CD4-positive, CD25-positive, alpha-beta regulatory T cell (primary cell): ENCODE data around the gene MAP4K1. TPM values are rescaled to one million over a fixed set of nuclear protein-coding genes. Genes with fewer than 3 reads are reported as not detected.

Experiments used
- ATAC-seq, 2 donors: fragments of 150-1000 bp; cut with Tn5 transposase; one replicate each; pipeline ENCODE4 v1.10.0; 2021; ENCODE audit warnings: low read depth in 2 of 2, moderate number of reproducible peaks in 2 of 2, moderate library complexity in 1 of 2
- DNase-seq, 3 donors: peaks; one replicate each; pipeline versions ENCODE4 v3.0.0 to v3.0.0-alpha.2; 2012 to 2022; ENCODE audit warnings: mixed read lengths in 1 of 3
- H3K27ac ChIP-seq: one replicate; pipeline ENCODE4 v1.7.0; 2013; ENCODE audit warnings: mild to moderate bottlenecking, low read length; ENCODE audit not compliant: insufficient read depth, poor library complexity, severe bottlenecking
- H3K27me3 ChIP-seq: one replicate; pipeline ENCODE4 v1.7.0; 2013; ENCODE audit warnings: low read length; ENCODE audit not compliant: control insufficient read depth, insufficient read depth
- H3K36me3 ChIP-seq: one replicate; pipeline ENCODE4 v1.7.0; 2013; ENCODE audit warnings: mild to moderate bottlenecking, low read length, moderate library complexity; ENCODE audit not compliant: control insufficient read depth, insufficient read depth
- H3K4me1 ChIP-seq: 2 replicates; pipeline ENCODE4 v1.7.0; 2013; ENCODE audit warnings: mild to moderate bottlenecking, low read length; ENCODE audit not compliant: insufficient read depth, control insufficient read depth, poor library complexity, severe bottlenecking
- H3K4me3 ChIP-seq: one replicate; pipeline ENCODE4 v1.7.0; 2013; ENCODE audit warnings: low read depth, mild to moderate bottlenecking, low read length, moderate library complexity
- H3K9me3 ChIP-seq, 2 experiments: 1 replicate in 1 of 2; 2 replicates in 1 of 2; pipeline ENCODE4 v1.7.0; 2013; ENCODE audit warnings: low read length in 2 of 2, mild to moderate bottlenecking in 1 of 2, moderate library complexity in 1 of 2; ENCODE audit not compliant: control insufficient read depth in 2 of 2
- H3K27ac Mint-ChIP-seq, 3 donors: one replicate each; pipeline ENCODE4 v1.8.0; 2020 to 2022; ENCODE audit warnings: mild to moderate bottlenecking in 3 of 3, mixed read lengths in 3 of 3, moderate library complexity in 2 of 3
- H3K27me3 Mint-ChIP-seq: one replicate; pipeline ENCODE4 v1.8.0; 2022; ENCODE audit warnings: mild to moderate bottlenecking, mixed read lengths
- H3K36me3 Mint-ChIP-seq: one replicate; pipeline ENCODE4 v1.8.0; 2020; ENCODE audit warnings: mixed read lengths
- H3K4me1 Mint-ChIP-seq, 4 donors: one replicate each; pipeline ENCODE4 v1.8.0; 2020 to 2022; ENCODE audit warnings: mixed read lengths in 4 of 4, mild to moderate bottlenecking in 1 of 4
- H3K4me3 Mint-ChIP-seq, 4 donors: one replicate each; pipeline ENCODE4 v1.8.0; 2020 to 2022; ENCODE audit warnings: mild to moderate bottlenecking in 4 of 4, mixed read lengths in 4 of 4, moderate library complexity in 3 of 4
- H3K9me3 Mint-ChIP-seq, 7 donors: one replicate each; pipeline ENCODE4 v1.8.0; 2020 to 2022; ENCODE audit warnings: mixed read lengths in 7 of 7, mild to moderate bottlenecking in 3 of 7, moderate library complexity in 2 of 7
- polyA plus RNA-seq, 4 donors: library from polyadenylated mRNA; unstranded; fragments of 300-500 nt; fragmentation: Illumina TruSeq; gene quantifications; one replicate each; pipeline ENCODE4 v1.2.3, GENCODE V29; 2021
- total RNA-seq: library from RNA; stranded (reverse); gene quantifications from one replicate; pipeline ENCODE4 v1.2.3, GENCODE V29; 2022

MAP4K1 gene
- total and polyA plus RNA-seq, 5 donors from 2014 or later: 117 to 310 (median 157) TPM

- Mint-ChIP-seq H3K9me3 (no peaks in the 10 kb centered on the region), H3K27ac (peak overlapping the region in 1 of 3 donors; percentile 31), H3K36me3 (no peaks in the 10 kb centered on the region), H3K4me1 (peaks cover 0 to under 1% (median 0%) of the 10 kb centered on the region in 4 donors), H3K27me3 (no peaks in the 10 kb centered on the region), H3K4me3 (no peak overlapping the region)
- DNase-seq (no peak), ATAC-seq (no peak)
- H3K36me3 ChIP-seq: no peaks in the 10 kb centered on the region
- no peaks in the 10 kb centered on the region for H3K9me3 ChIP-seq
- H3K27ac ChIP-seq: no peak overlapping the region
- no peak overlapping the region for H3K4me3 ChIP-seq
- H3K4me1 ChIP-seq: no peaks in the 10 kb centered on the region
- no peaks in the 10 kb centered on the region for H3K27me3 ChIP-seq
Observed at GRCh38 chr19:38571682-38572081, 46.1 kb downstream of the MAP4K1 start.

- Histone ChIP-seq H3K4me3 (no peak overlapping the region), H3K36me3 (no peaks in the 10 kb centered on the region), H3K4me1 (peaks cover 9% of the 10 kb centered on the region), H3K9me3 (no peaks in the 10 kb centered on the region), H3K27ac (no peak overlapping the region), H3K27me3 (no peaks in the 10 kb centered on the region)
- Mint-ChIP-seq H3K9me3 (no peaks in the 10 kb centered on the region), H3K36me3 (no peaks in the 10 kb centered on the region), H3K27me3 (peaks cover 5% of the 10 kb centered on the region), H3K27ac (no peak overlapping the region), H3K4me1 (peaks cover 0 to 12% (median 3%) of the 10 kb centered on the region in 4 donors), H3K4me3 (no peak overlapping the region)
- no peak for DNase-seq
- no peak for ATAC-seq
Observed at GRCh38 chr19:38569368-38569983, 48.3 kb downstream of the MAP4K1 start.

- Mint-ChIP-seq H3K36me3 (no peaks in the 10 kb centered on the region), H3K4me1 (peaks cover 0 to 29% (median 13%) of the 10 kb centered on the region in 4 donors), H3K27me3 (peaks cover 9% of the 10 kb centered on the region), H3K4me3 (peak overlapping the region; percentile 70 to 88 (median 82)), H3K9me3 (peaks cover 0 to 2% (median 0%) of the 10 kb centered on the region in 7 donors), H3K27ac (peak overlapping the region in 1 of 3 donors; percentile 71)
- Histone ChIP-seq H3K4me3 (no peak overlapping the region), H3K27ac (no peak overlapping the region), H3K36me3 (no peaks in the 10 kb centered on the region), H3K9me3 (no peaks in the 10 kb centered on the region), H3K4me1 (peaks cover 14% of the 10 kb centered on the region), H3K27me3 (no peaks in the 10 kb centered on the region)
- ATAC-seq: no peak
- DNase-seq: no peak
Observed at GRCh38 chr19:38565691-38566105, 52.1 kb downstream of the MAP4K1 start.

- peaks cover 0 to 2% (median 0%) of the 10 kb centered on the region in 7 donors for H3K9me3 Mint-ChIP-seq
- no peaks in the 10 kb centered on the region for H3K9me3 ChIP-seq
- H3K4me1 ChIP-seq: peaks cover 18% of the 10 kb centered on the region
- DNase-seq (peak in 1 of 3 donors; percentile 34), ATAC-seq (peak; percentile 35 to 43)
- H3K4me3 ChIP-seq: no peak overlapping the region
- no peak overlapping the region for H3K27ac Mint-ChIP-seq
- H3K36me3 ChIP-seq: no peaks in the 10 kb centered on the region
- H3K4me3 Mint-ChIP-seq: peak overlapping the region; percentile 70 to 85 (median 75)
- H3K4me1 Mint-ChIP-seq: peaks cover 0 to 30% (median 14%) of the 10 kb centered on the region in 4 donors
- no peaks in the 10 kb centered on the region for H3K36me3 Mint-ChIP-seq
- H3K27me3 Mint-ChIP-seq: peaks cover 9% of the 10 kb centered on the region
- H3K27me3 ChIP-seq: no peaks in the 10 kb centered on the region
- H3K27ac ChIP-seq: no peak overlapping the region
Observed at GRCh38 chr19:38564981-38565690, 52.6 kb downstream of the MAP4K1 start.

GRCh38 chr19:38563475-38563874 lies 54.3 kb downstream of the MAP4K1 start:
- DNase-seq: no peak
- Mint-ChIP-seq H3K36me3 (no peaks in the 10 kb centered on the region), H3K9me3 (peaks cover 0 to 2% (median 0%) of the 10 kb centered on the region in 7 donors), H3K4me3 (peak overlapping the region in 1 of 4 donors; percentile 58), H3K27ac (no peak overlapping the region), H3K4me1 (peaks cover 7 to 43% (median 24%) of the 10 kb centered on the region in 4 donors), H3K27me3 (peaks cover 9% of the 10 kb centered on the region)
- H3K27ac ChIP-seq: no peak overlapping the region
- H3K4me1 ChIP-seq: peaks cover 30% of the 10 kb centered on the region
- no peaks in the 10 kb centered on the region for H3K27me3 ChIP-seq
- no peaks in the 10 kb centered on the region for H3K36me3 ChIP-seq
- H3K9me3 ChIP-seq: no peaks in the 10 kb centered on the region
- H3K4me3 ChIP-seq: no peak overlapping the region
- no peak for ATAC-seq

- H3K4me1 ChIP-seq: peaks cover 41% of the 10 kb centered on the region
- H3K36me3 Mint-ChIP-seq: no peaks in the 10 kb centered on the region
- H3K36me3 ChIP-seq: no peaks in the 10 kb centered on the region
- H3K27ac Mint-ChIP-seq: peak overlapping the region in 2 of 3 donors; percentile 21 to 59
- ATAC-seq (no peak), DNase-seq (no peak)
- no peak overlapping the region for H3K4me3 ChIP-seq
- H3K9me3 ChIP-seq: no peaks in the 10 kb centered on the region
- no peak overlapping the region for H3K27ac ChIP-seq
- H3K27me3 Mint-ChIP-seq: peaks cover 9% of the 10 kb centered on the region
- H3K4me3 Mint-ChIP-seq: peak overlapping the region in 2 of 4 donors; percentile 24 to 25
- peaks cover 0 to 2% (median 0%) of the 10 kb centered on the region in 7 donors for H3K9me3 Mint-ChIP-seq
- H3K4me1 Mint-ChIP-seq: peaks cover 11 to 52% (median 31%) of the 10 kb centered on the region in 4 donors
- H3K27me3 ChIP-seq: no peaks in the 10 kb centered on the region
Observed at GRCh38 chr19:38562096-38562495, 55.7 kb downstream of the MAP4K1 start.

GRCh38 chr19:38561658-38562057 lies 56.1 kb downstream of the MAP4K1 start:
- H3K27me3 ChIP-seq: no peaks in the 10 kb centered on the region
- H3K9me3 Mint-ChIP-seq: peaks cover 0 to 2% (median 0%) of the 10 kb centered on the region in 7 donors
- peak overlapping the region in 1 of 4 donors; percentile 25 for H3K4me3 Mint-ChIP-seq
- no peak overlapping the region for H3K4me3 ChIP-seq
- H3K27ac ChIP-seq: no peak overlapping the region
- no peaks in the 10 kb centered on the region for H3K36me3 Mint-ChIP-seq
- no peaks in the 10 kb centered on the region for H3K9me3 ChIP-seq
- H3K36me3 ChIP-seq: no peaks in the 10 kb centered on the region
- peaks cover 9% of the 10 kb centered on the region for H3K27me3 Mint-ChIP-seq
- peaks cover 12 to 55% (median 33%) of the 10 kb centered on the region in 4 donors for H3K4me1 Mint-ChIP-seq
- no peak for ATAC-seq
- no peak for DNase-seq
- H3K4me1 ChIP-seq: peaks cover 45% of the 10 kb centered on the region
- H3K27ac Mint-ChIP-seq: peak overlapping the region in 1 of 3 donors; percentile 39
